Muscle layer of duodenum (tissue), 2 donors: Measurements from ENCODE around the gene MYO7A.

Experiments
- H3K27ac ChIP-seq: one replicate; pipeline ENCODE4 v1.7.0; 2013; ENCODE audit warnings: mild to moderate bottlenecking, low read length
- H3K27me3 ChIP-seq: one replicate; pipeline ENCODE4 v1.7.0; 2013; ENCODE audit warnings: low read depth, mild to moderate bottlenecking, control low read depth, low read length
- H3K36me3 ChIP-seq, 2 donors: one replicate each; pipeline ENCODE4 v1.7.0; 2013; ENCODE audit warnings: low read length in 2 of 2, control low read depth in 1 of 2, mild to moderate bottlenecking in 1 of 2; ENCODE audit not compliant: insufficient read depth in 2 of 2, control insufficient read depth in 1 of 2
- H3K4me1 ChIP-seq, 2 donors: one replicate each; pipeline ENCODE4 v1.7.0; 2013; ENCODE audit warnings: low read length in 2 of 2, mild to moderate bottlenecking in 2 of 2, control low read depth in 1 of 2, moderate library complexity in 1 of 2; ENCODE audit not compliant: insufficient read depth in 2 of 2, control insufficient read depth in 1 of 2
- H3K4me3 ChIP-seq, 2 donors: one replicate each; pipeline ENCODE4 v1.7.0; 2013; ENCODE audit warnings: low read length in 2 of 2, low read depth in 1 of 2, mild to moderate bottlenecking in 1 of 2
- H3K9me3 ChIP-seq, 2 donors: one replicate each; pipeline ENCODE4 v1.7.0; 2013; ENCODE audit warnings: low read length in 2 of 2, control low read depth in 1 of 2, mild to moderate bottlenecking in 1 of 2; ENCODE audit not compliant: control insufficient read depth in 1 of 2
- donor health status: healthy.

Gene MYO7A

GRCh38 chr11:77183431-77183984 is 55.5 kb downstream of the MYO7A start:
- Histone ChIP-seq H3K4me3 (no peak overlapping the region), H3K9me3 (no peaks in the 10 kb centered on the region), H3K36me3 (no peaks in the 10 kb centered on the region), H3K27ac (no peak overlapping the region), H3K27me3 (no peaks in the 10 kb centered on the region), H3K4me1 (no peaks in the 10 kb centered on the region)

GRCh38 chr11:77184136-77184860 is 56.3 kb downstream of the MYO7A start:
- no peaks in the 10 kb centered on the region for H3K4me1 ChIP-seq
- H3K27me3 ChIP-seq = no peaks in the 10 kb centered on the region
- H3K9me3 ChIP-seq = no peaks in the 10 kb centered on the region
- no peak overlapping the region for H3K4me3 ChIP-seq
- no peak overlapping the region for H3K27ac ChIP-seq
- no peaks in the 10 kb centered on the region for H3K36me3 ChIP-seq

- Histone ChIP-seq H3K36me3 (no peaks in the 10 kb centered on the region), H3K9me3 (no peaks in the 10 kb centered on the region), H3K4me1 (no peaks in the 10 kb centered on the region), H3K27me3 (no peaks in the 10 kb centered on the region), H3K4me3 (no peak overlapping the region), H3K27ac (no peak overlapping the region)
Measured at GRCh38 chr11:77186302-77186701, 58.3 kb downstream of the MYO7A start.

GRCh38 chr11:77187111-77187750 is 59.2 kb downstream of the MYO7A start:
- H3K27ac ChIP-seq = no peak overlapping the region
- no peak overlapping the region for H3K4me3 ChIP-seq
- no peaks in the 10 kb centered on the region for H3K27me3 ChIP-seq
- H3K4me1 ChIP-seq = no peaks in the 10 kb centered on the region
- H3K36me3 ChIP-seq = no peaks in the 10 kb centered on the region
- H3K9me3 ChIP-seq = no peaks in the 10 kb centered on the region

- Histone ChIP-seq H3K36me3 (no peaks in the 10 kb centered on the region), H3K4me1 (no peaks in the 10 kb centered on the region), H3K4me3 (no peak overlapping the region), H3K27me3 (no peaks in the 10 kb centered on the region), H3K9me3 (no peaks in the 10 kb centered on the region), H3K27ac (no peak overlapping the region)
Measured at GRCh38 chr11:77187776-77188632, 60.0 kb downstream of the MYO7A start.

GRCh38 chr11:77188633-77189491 is 60.8 kb downstream of the MYO7A start:
- H3K9me3 ChIP-seq = no peaks in the 10 kb centered on the region
- no peak overlapping the region for H3K27ac ChIP-seq
- H3K36me3 ChIP-seq = no peaks in the 10 kb centered on the region

GRCh38 chr11:77189588-77190210 is 61.7 kb downstream of the MYO7A start:
- H3K27ac ChIP-seq = no peak overlapping the region
- no peaks in the 10 kb centered on the region for H3K9me3 ChIP-seq
- H3K4me1 ChIP-seq = no peaks in the 10 kb centered on the region
- no peaks in the 10 kb centered on the region for H3K27me3 ChIP-seq
- no peaks in the 10 kb centered on the region for H3K36me3 ChIP-seq
- no peak overlapping the region for H3K4me3 ChIP-seq

More at GRCh38 chr11:77188633-77189491, 60.8 kb downstream of the MYO7A start:
- no peaks in the 10 kb centered on the region for H3K4me1 ChIP-seq
- H3K27me3 ChIP-seq = no peaks in the 10 kb centered on the region
- H3K4me3 ChIP-seq = no peak overlapping the region

- no peak overlapping the region for H3K27ac ChIP-seq
- no peaks in the 10 kb centered on the region for H3K9me3 ChIP-seq
Measured at GRCh38 chr11:77190331-77191075, 62.5 kb downstream of the MYO7A start.

GRCh38 chr11:77191429-77191822 is 63.4 kb downstream of the MYO7A start:
- Histone ChIP-seq H3K4me3 (no peak overlapping the region), H3K36me3 (no peaks in the 10 kb centered on the region), H3K27ac (no peak overlapping the region), H3K4me1 (no peaks in the 10 kb centered on the region), H3K27me3 (no peaks in the 10 kb centered on the region), H3K9me3 (no peaks in the 10 kb centered on the region)

More at GRCh38 chr11:77190331-77191075, 62.5 kb downstream of the MYO7A start:
- no peaks in the 10 kb centered on the region for H3K27me3 ChIP-seq
- H3K4me1 ChIP-seq = no peaks in the 10 kb centered on the region
- no peaks in the 10 kb centered on the region for H3K36me3 ChIP-seq
- no peak overlapping the region for H3K4me3 ChIP-seq
